HS-27A (cell line): ENCODE data around the gene INS.

Experiments used
- DNase-seq: peaks from one replicate; pipeline ENCODE4 v3.0.0-alpha.2; 2012; ENCODE audit warnings: low read depth, missing footprints

Gene INS

GRCh38 chr11:2180789-2181370, 19.9 kb upstream of the INS start:
- peak; percentile 14 for DNase-seq

GRCh38 chr11:2180347-2180746, 19.3 kb upstream of the INS start:
- DNase-seq = no peak

GRCh38 chr11:2179516-2179915, 18.5 kb upstream of the INS start:
- DNase-seq = no peak

GRCh38 chr11:2178906-2179494, 18.0 kb upstream of the INS start:
- peak; percentile 56 for DNase-seq

- DNase-seq = peak; percentile 12
Observed at GRCh38 chr11:2178055-2178773, 17.2 kb upstream of the INS start.

GRCh38 chr11:2177076-2177475, 16.1 kb upstream of the INS start:
- DNase-seq = no peak

GRCh38 chr11:2176389-2176900, 15.4 kb upstream of the INS start:
- no peak for DNase-seq

- peak; percentile 74 for DNase-seq
Observed at GRCh38 chr11:2175659-2176058, 14.7 kb upstream of the INS start.

GRCh38 chr11:2174361-2174760, 13.4 kb upstream of the INS start:
- DNase-seq = no peak

GRCh38 chr11:2173761-2174160, 12.8 kb upstream of the INS start:
- no peak for DNase-seq

GRCh38 chr11:2173150-2173693, 12.2 kb upstream of the INS start:
- DNase-seq = no peak

- no peak for DNase-seq
Observed at GRCh38 chr11:2172676-2173075, 11.7 kb upstream of the INS start.

- DNase-seq = no peak
Observed at GRCh38 chr11:2171591-2172003, 10.6 kb upstream of the INS start, which contains the start of gene TH. TSS of gene TH (minus strand) at chr11:2171815. CDS start at chr11:2171786, 29 bp downstream.

GRCh38 chr11:2169626-2170570, 8.9 kb upstream of the INS start:
- DNase-seq = no peak

GRCh38 chr11:2169005-2169378, 8.0 kb upstream of the INS start:
- no peak for DNase-seq

GRCh38 chr11:2168286-2169004, 7.4 kb upstream of the INS start:
- no peak for DNase-seq

GRCh38 chr11:2167141-2168045, 6.4 kb upstream of the INS start:
- DNase-seq = no peak

- DNase-seq = no peak
Observed at GRCh38 chr11:2166091-2166851, 5.3 kb upstream of the INS start.

GRCh38 chr11:2165571-2165970, 4.6 kb upstream of the INS start:
- DNase-seq = no peak
